ENCODE results near the gene UTY. TPM values are rescaled to one million over a fixed set of nuclear protein-coding genes. Genes with fewer than 3 reads are reported as not detected.

Gene UTY
- total RNA-seq, 1 experiment from 2014 or later, result not detected

GRCh38 chrY:13435206-13435967 lies 44.4 kb downstream of the UTY start:
- ChIA-PET CTCF (no interaction called here), POLR2A (ENCODE audit: unreplicated experiment) (no interaction called here)
- Histone ChIP-seq H3K4me1 (ENCODE audit: insufficient read depth, low read length) (no peaks in the 10 kb centered on the region), H3K27me3 (ENCODE audit: low read length) (no peaks in the 10 kb centered on the region), H4K20me1 (ENCODE audit: low read length) (no peaks in the 10 kb centered on the region), H3F3A (ENCODE audit: low read length, unreplicated experiment) (no peaks in the 10 kb centered on the region), H3K4me3 (ENCODE audit: low read length) (no peak overlapping the region), H3K36me3 (ENCODE audit: low read depth, low read length) (no peaks in the 10 kb centered on the region), H3K79me2 (ENCODE audit: low read length) (no peaks in the 10 kb centered on the region), H3K9me3 (ENCODE audit: low read length) (no peaks in the 10 kb centered on the region), H2AFZ (ENCODE audit: low read length) (no peak overlapping the region), H3K27ac (ENCODE audit: low read length) (no peak overlapping the region), H3K9ac (ENCODE audit: low read length) (no peak overlapping the region), H3K9me2 (replicated peaks; ENCODE audit: low read length) (no peaks in the 10 kb centered on the region), H3K4me2 (ENCODE audit: low read length) (no peak overlapping the region)
- intact Hi-C loops (cut with micrococcal nuclease), result no loop called here
- BruUV-seq (replicated peaks), result no TSS peak
- TF ChIP-seq CTCF (conservative IDR thresholded peaks at IDR 0.05; ENCODE audit: low read depth, low read length), result no peak
- no peak for TF ChIP-seq EZH2phosphoT487 (IDR thresholded peaks at IDR 0.05; ENCODE audit: borderline replicate concordance, low read length)
- no peak for TF ChIP-seq EZH2 (IDR thresholded peaks at IDR 0.05; ENCODE audit: low read length, unreplicated experiment)
- ATAC-seq (no peak), DNase-seq (no peak)

- ChIA-PET CTCF (no interaction called here), POLR2A (ENCODE audit: unreplicated experiment) (no interaction called here)
- Histone ChIP-seq H3K4me3 (ENCODE audit: low read length) (no peak overlapping the region), H3K9me3 (ENCODE audit: low read length) (no peaks in the 10 kb centered on the region), H3K27ac (ENCODE audit: low read length) (no peak overlapping the region), H4K20me1 (ENCODE audit: low read length) (no peaks in the 10 kb centered on the region), H3K79me2 (ENCODE audit: low read length) (no peaks in the 10 kb centered on the region), H3K9ac (ENCODE audit: low read length) (no peak overlapping the region), H3K27me3 (ENCODE audit: low read length) (no peaks in the 10 kb centered on the region), H3K4me1 (ENCODE audit: insufficient read depth, low read length) (no peaks in the 10 kb centered on the region), H2AFZ (ENCODE audit: low read length) (no peak overlapping the region), H3K9me2 (replicated peaks; ENCODE audit: low read length) (no peaks in the 10 kb centered on the region), H3K36me3 (ENCODE audit: low read depth, low read length) (no peaks in the 10 kb centered on the region), H3K4me2 (ENCODE audit: low read length) (no peak overlapping the region), H3F3A (ENCODE audit: low read length, unreplicated experiment) (no peaks in the 10 kb centered on the region)
- ATAC-seq (no peak), DNase-seq (no peak)
- no peak for TF ChIP-seq EZH2 (IDR thresholded peaks at IDR 0.05; ENCODE audit: low read length, unreplicated experiment)
- BruUV-seq (replicated peaks), result no TSS peak
- intact Hi-C loops (cut with micrococcal nuclease), result no loop called here
Measured at GRCh38 chrY:13432293-13433025, 47.4 kb downstream of the UTY start.

DNA sequence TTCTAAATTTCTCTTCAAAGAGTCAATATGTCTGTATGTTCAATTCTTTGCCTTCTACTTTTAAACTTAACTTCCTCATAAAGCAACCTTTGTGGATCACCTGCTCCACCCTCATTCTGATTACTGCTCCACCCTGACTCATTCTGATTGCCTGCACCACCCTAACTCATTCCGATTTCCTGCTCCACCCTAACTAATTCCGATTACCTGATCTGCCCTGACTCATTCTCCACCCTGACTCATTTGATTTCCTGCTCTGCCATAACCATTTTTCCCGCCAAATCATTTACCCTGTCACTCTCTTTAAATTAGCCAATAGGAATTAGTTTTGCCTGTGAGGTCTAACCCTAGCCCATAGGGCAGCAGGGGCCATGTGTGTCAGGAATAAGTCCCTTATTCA lies 50.3 kb downstream of the UTY start:
- Histone ChIP-seq H3K4me2 (ENCODE audit: low read length) (no peak overlapping the region), H2AFZ (ENCODE audit: low read length) (no peak overlapping the region), H3K4me3 (ENCODE audit: low read length) (no peak overlapping the region), H3K36me3 (ENCODE audit: low read depth, low read length) (no peaks in the 10 kb centered on the region), H3K27ac (ENCODE audit: low read length) (no peak overlapping the region), H3K27me3 (ENCODE audit: low read length) (no peaks in the 10 kb centered on the region), H3K4me1 (ENCODE audit: insufficient read depth, low read length) (no peaks in the 10 kb centered on the region), H3K9me3 (ENCODE audit: low read length) (no peaks in the 10 kb centered on the region), H3K79me2 (ENCODE audit: low read length) (no peaks in the 10 kb centered on the region), H4K20me1 (ENCODE audit: low read length) (no peaks in the 10 kb centered on the region), H3K9ac (ENCODE audit: low read length) (no peak overlapping the region), H3K9me2 (replicated peaks; ENCODE audit: low read length) (no peaks in the 10 kb centered on the region), H3F3A (ENCODE audit: low read length, unreplicated experiment) (no peaks in the 10 kb centered on the region)
- POLR2A ChIA-PET (ENCODE audit: unreplicated experiment), result no interaction called here
- DNase-seq, result no peak
- ATAC-seq, result no peak
- TF ChIP-seq EZH2phosphoT487 (IDR thresholded peaks at IDR 0.05; ENCODE audit: borderline replicate concordance, low read length), result no peak
- TF ChIP-seq CTCF (conservative IDR thresholded peaks at IDR 0.05; ENCODE audit: low read depth, low read length), result no peak
- no peak for TF ChIP-seq EZH2 (IDR thresholded peaks at IDR 0.05; ENCODE audit: low read length, unreplicated experiment)
- intact Hi-C loops (cut with micrococcal nuclease), result no loop called here
- BruUV-seq (replicated peaks), result no TSS peak
- CTCF ChIA-PET, result no interaction called here

Data from PC-3 (cell line).